ENCODE measurements around the gene DNAJA1. TPM values are rescaled to one million over a fixed set of nuclear protein-coding genes. Genes with fewer than 3 reads are reported as not detected.

Gene DNAJA1
- total RNA-seq, 1 donor from 2014 or later = 180 TPM

DNA sequence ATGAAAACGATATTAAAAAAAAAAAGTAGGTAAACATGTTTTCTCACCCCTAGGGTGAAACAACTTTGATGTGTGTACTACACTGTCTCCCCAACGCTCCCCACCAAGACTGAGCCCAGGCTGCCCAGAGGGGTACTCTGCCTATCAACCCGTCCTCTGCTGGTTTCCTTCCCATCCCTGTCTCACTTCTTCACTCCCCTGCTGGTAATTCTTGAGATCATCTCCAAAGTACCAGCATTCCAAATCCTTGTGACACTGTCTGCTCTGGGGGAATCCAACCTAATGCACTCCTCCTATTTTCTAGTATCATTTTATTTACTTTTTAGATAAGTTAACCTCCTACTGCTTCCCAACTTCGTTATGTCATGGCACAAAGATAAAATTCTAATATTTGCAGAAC is 17.3 kb upstream of the DNAJA1 start:
- no peak for TF ChIP-seq CTCF (IDR thresholded peaks at IDR 0.05)
- no peak for TF ChIP-seq EZH2phosphoT487 (IDR thresholded peaks at IDR 0.05)
- Mint-ChIP-seq H3K4me3 (no peak overlapping the region), H3K27ac (no peak overlapping the region), H3K4me1 (no peaks in the 10 kb centered on the region), H3K36me3 (no peaks in the 10 kb centered on the region), H3K9me3 (no peaks in the 10 kb centered on the region), H3K27me3 (ENCODE audit: insufficient read depth, low read depth) (peaks cover 3% of the 10 kb centered on the region)
- no peak overlapping the region for H3K4me3 ChIP-seq
- no peaks in the 10 kb centered on the region for H3K9me3 ChIP-seq (ENCODE audit: low read depth)
- no peak overlapping the region for H3K9ac ChIP-seq
- no peaks in the 10 kb centered on the region for H3K27me3 ChIP-seq
- H2AFZ ChIP-seq (replicated peaks) = no peak overlapping the region
- H3K4me1 ChIP-seq = no peaks in the 10 kb centered on the region
- H3K27ac ChIP-seq = no peak overlapping the region
- H3F3A ChIP-seq (ENCODE audit: low read depth) = no peaks in the 10 kb centered on the region
- no peak overlapping the region for H3K4me2 ChIP-seq
- H3K79me2 ChIP-seq (ENCODE audit: low read depth) = peaks cover 8% of the 10 kb centered on the region
- H4K20me1 ChIP-seq (ENCODE audit: low read depth) = peaks cover 18% of the 10 kb centered on the region
- DNase-seq (ENCODE audit: low spot score) = no peak
- no peaks in the 10 kb centered on the region for H3K36me3 ChIP-seq

DNA sequence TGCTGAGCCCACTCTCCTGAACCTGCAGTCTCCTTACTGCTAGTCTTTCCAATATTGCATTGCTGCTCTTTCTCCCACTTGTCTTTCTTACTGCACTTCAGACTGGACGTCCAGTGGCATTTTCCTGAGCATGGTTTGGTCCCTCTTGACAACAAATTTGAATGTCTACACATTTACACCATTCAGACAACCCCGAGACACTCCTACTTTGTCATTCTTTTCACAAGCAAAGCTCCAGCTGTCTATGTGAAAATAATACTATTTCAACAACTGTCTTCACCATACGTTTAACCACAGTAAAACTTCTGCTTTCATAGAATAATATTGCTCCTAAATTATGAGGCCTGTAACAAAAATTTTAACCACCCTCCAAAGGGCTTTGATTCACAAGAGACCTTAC is 13.2 kb upstream of the DNAJA1 start:
- H3K9ac ChIP-seq = no peak overlapping the region
- H3K27ac ChIP-seq = no peak overlapping the region
- H3K4me1 ChIP-seq = no peaks in the 10 kb centered on the region
- TF ChIP-seq CTCF (IDR thresholded peaks at IDR 0.05) (no peak), EZH2 (IDR thresholded peaks at IDR 0.05) (no peak), EZH2phosphoT487 (IDR thresholded peaks at IDR 0.05) (no peak)
- H3K27me3 ChIP-seq = no peaks in the 10 kb centered on the region
- peaks cover 48% of the 10 kb centered on the region for H3K79me2 ChIP-seq (ENCODE audit: low read depth)
- no peak overlapping the region for H3K27ac Mint-ChIP-seq
- no peaks in the 10 kb centered on the region for H3F3A ChIP-seq (ENCODE audit: low read depth)
- H2AFZ ChIP-seq (replicated peaks) = no peak overlapping the region
- H3K36me3 ChIP-seq = no peaks in the 10 kb centered on the region
- no peaks in the 10 kb centered on the region for H3K9me3 ChIP-seq (ENCODE audit: low read depth)
- H3K36me3 Mint-ChIP-seq = peaks cover 4% of the 10 kb centered on the region
- peaks cover 3% of the 10 kb centered on the region for H3K27me3 Mint-ChIP-seq (ENCODE audit: insufficient read depth, low read depth)
- H3K9me3 Mint-ChIP-seq = no peaks in the 10 kb centered on the region
- H3K4me1 Mint-ChIP-seq = peaks cover 7% of the 10 kb centered on the region
- no peak overlapping the region for H3K4me3 ChIP-seq
- H4K20me1 ChIP-seq (ENCODE audit: low read depth) = peaks cover 49% of the 10 kb centered on the region
- H3K4me2 ChIP-seq = no peak overlapping the region
- DNase-seq (ENCODE audit: low spot score) = no peak
- H3K4me3 Mint-ChIP-seq = no peak overlapping the region

GRCh38 chr9:33012328-33013069 is 12.6 kb upstream of the DNAJA1 start:
- peaks cover 13% of the 10 kb centered on the region for H3K4me1 Mint-ChIP-seq
- no peaks in the 10 kb centered on the region for H3K9me3 Mint-ChIP-seq
- DNase-seq (ENCODE audit: low spot score) = no peak
- H3K27ac Mint-ChIP-seq = no peak overlapping the region
- Histone ChIP-seq H3K4me3 (no peak overlapping the region), H3K36me3 (no peaks in the 10 kb centered on the region), H4K20me1 (ENCODE audit: low read depth) (peaks cover 56% of the 10 kb centered on the region), H3K27me3 (no peaks in the 10 kb centered on the region), H2AFZ (replicated peaks) (no peak overlapping the region), H3K4me1 (peaks cover 2% of the 10 kb centered on the region), H3K27ac (no peak overlapping the region), H3K9me3 (ENCODE audit: low read depth) (no peaks in the 10 kb centered on the region), H3K4me2 (no peak overlapping the region), H3K9ac (no peak overlapping the region), H3K79me2 (ENCODE audit: low read depth) (peaks cover 55% of the 10 kb centered on the region), H3F3A (ENCODE audit: low read depth) (no peaks in the 10 kb centered on the region)
- H3K27me3 Mint-ChIP-seq (ENCODE audit: insufficient read depth, low read depth) = peaks cover 3% of the 10 kb centered on the region
- H3K4me3 Mint-ChIP-seq = no peak overlapping the region
- peaks cover 4% of the 10 kb centered on the region for H3K36me3 Mint-ChIP-seq
- TF ChIP-seq EZH2phosphoT487 (IDR thresholded peaks at IDR 0.05) (no peak), EZH2 (IDR thresholded peaks at IDR 0.05) (no peak), CTCF (IDR thresholded peaks at IDR 0.05) (no peak)

Data from neural progenitor cell (in vitro differentiated cells).